KMS-11 (cell line): ENCODE measurements around the gene DNAJC5G.

ENCODE experiments used
- H2AFZ ChIP-seq: fragments of 200-600 bp; sonication (generic); 2 replicates; pipeline ENCODE4 v1.6.1; 2016; ENCODE audit warnings: antibody characterized with exemption, mixed run types, low read depth
- H3K27ac ChIP-seq: fragments of 200-600 bp; sonication (generic); 2 replicates; pipeline ENCODE4 v1.6.1; 2016; ENCODE audit warnings: mild to moderate bottlenecking, mixed run types
- H3K27me3 ChIP-seq: fragments of 200-600 bp; sonication (generic); 2 replicates; pipeline ENCODE4 v1.6.1; 2017; ENCODE audit warnings: mild to moderate bottlenecking, low read depth, mixed run types, moderate library complexity; ENCODE audit not compliant: insufficient read depth
- H3K36me3 ChIP-seq: fragments of 200-600 bp; sonication (generic); 2 replicates; pipeline ENCODE4 v1.6.1; 2017; ENCODE audit warnings: mild to moderate bottlenecking, mixed run types; ENCODE audit not compliant: insufficient read depth
- H3K4me1 ChIP-seq: fragments of 200-600 bp; sonication (generic); 2 replicates; pipeline ENCODE4 v1.6.1; 2016; ENCODE audit warnings: mild to moderate bottlenecking, low read depth, mixed run types; ENCODE audit not compliant: poor library complexity, severe bottlenecking
- H3K4me2 ChIP-seq: fragments of 200-600 bp; sonication (generic); 2 replicates; pipeline ENCODE4 v1.7.0; 2016; ENCODE audit warnings: mild to moderate bottlenecking, mixed run types
- H3K4me3 ChIP-seq: fragments of 200-600 bp; sonication (generic); IDR thresholded peaks from 2 replicates; pipeline ENCODE4 v1.6.1; 2017; ENCODE audit warnings: low read depth, low read length, mixed read lengths; ENCODE audit not compliant: insufficient read depth
- H3K79me2 ChIP-seq: fragments of 200-600 bp; sonication (generic); 2 replicates; pipeline ENCODE4 v1.6.1; 2016; ENCODE audit warnings: low read depth, mixed run types; ENCODE audit not compliant: insufficient read depth
- H3K9ac ChIP-seq: fragments of 200-600 bp; sonication (generic); 2 replicates; pipeline ENCODE4 v1.6.1; 2016; ENCODE audit warnings: mild to moderate bottlenecking, mixed run types
- H4K20me1 ChIP-seq: fragments of 200-600 bp; sonication (generic); 2 replicates; pipeline ENCODE4 v1.6.1; 2016; ENCODE audit warnings: mild to moderate bottlenecking, mixed run types; ENCODE audit not compliant: insufficient read depth
- TF ChIP-seq, protein P1 (sequence below): fragments of 200-600 bp; sonication (generic); conservative IDR thresholded peaks from 2 replicates; pipeline ENCODE4 v1.6.1; 2017; ENCODE audit warnings: low read depth, mild to moderate bottlenecking, antibody characterized with exemption, low read length, moderate library complexity, mixed read lengths

Gene DNAJC5G

DNA sequence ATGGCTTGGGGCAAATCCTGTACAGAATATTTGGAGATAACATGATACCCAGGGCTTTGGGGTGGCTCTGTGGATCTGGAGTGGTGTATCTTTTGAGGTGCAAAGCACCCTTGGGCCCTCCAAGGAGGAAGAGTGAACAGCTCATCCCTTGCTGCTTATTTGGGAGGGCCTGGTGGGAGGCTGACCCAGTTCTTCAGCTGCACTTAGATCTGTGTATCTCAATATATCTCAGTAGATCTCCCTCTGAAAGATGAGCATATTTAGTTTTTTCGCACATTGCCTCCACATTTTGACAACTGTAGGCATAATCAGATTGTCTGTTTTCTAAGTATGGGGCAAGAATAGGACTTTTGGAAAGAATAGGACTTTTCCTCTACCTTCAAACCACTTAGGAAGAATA, 9.8 kb downstream of the DNAJC5G start:
- Histone ChIP-seq H3K79me2 (no peaks in the 10 kb centered on the region), H3K27me3 (no peaks in the 10 kb centered on the region), H3K27ac (no peak overlapping the region), H4K20me1 (no peaks in the 10 kb centered on the region), H3K4me1 (peaks cover 2% of the 10 kb centered on the region), H3K4me3 (no peak overlapping the region), H3K36me3 (no peaks in the 10 kb centered on the region), H2AFZ (no peak overlapping the region), H3K4me2 (no peak overlapping the region), H3K9ac (no peak overlapping the region)
- TF ChIP-seq, protein P1, sequence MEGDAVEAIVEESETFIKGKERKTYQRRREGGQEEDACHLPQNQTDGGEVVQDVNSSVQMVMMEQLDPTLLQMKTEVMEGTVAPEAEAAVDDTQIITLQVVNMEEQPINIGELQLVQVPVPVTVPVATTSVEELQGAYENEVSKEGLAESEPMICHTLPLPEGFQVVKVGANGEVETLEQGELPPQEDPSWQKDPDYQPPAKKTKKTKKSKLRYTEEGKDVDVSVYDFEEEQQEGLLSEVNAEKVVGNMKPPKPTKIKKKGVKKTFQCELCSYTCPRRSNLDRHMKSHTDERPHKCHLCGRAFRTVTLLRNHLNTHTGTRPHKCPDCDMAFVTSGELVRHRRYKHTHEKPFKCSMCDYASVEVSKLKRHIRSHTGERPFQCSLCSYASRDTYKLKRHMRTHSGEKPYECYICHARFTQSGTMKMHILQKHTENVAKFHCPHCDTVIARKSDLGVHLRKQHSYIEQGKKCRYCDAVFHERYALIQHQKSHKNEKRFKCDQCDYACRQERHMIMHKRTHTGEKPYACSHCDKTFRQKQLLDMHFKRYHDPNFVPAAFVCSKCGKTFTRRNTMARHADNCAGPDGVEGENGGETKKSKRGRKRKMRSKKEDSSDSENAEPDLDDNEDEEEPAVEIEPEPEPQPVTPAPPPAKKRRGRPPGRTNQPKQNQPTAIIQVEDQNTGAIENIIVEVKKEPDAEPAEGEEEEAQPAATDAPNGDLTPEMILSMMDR = no peak

DNA sequence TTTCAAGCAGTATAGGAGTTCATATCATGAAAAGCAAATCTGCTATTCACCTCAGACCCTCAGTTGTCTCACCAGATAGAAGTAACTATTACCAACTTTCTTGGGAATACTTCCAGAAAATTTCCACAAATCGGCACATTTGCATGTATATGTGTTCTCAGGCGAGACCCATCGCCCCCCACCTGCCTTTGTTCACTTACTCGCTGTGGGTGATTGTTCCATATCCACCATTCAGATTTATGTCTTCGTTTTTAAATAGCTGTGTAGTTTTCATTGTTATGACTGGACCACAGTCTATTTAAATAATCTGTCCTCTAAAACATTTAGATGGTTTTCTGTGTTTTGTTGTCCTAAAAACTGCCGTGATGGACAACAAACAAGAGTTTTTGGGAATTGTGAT, 10.2 kb downstream of the DNAJC5G start:
- Histone ChIP-seq H4K20me1 (no peaks in the 10 kb centered on the region), H3K27ac (no peak overlapping the region), H3K9ac (no peak overlapping the region), H3K79me2 (no peaks in the 10 kb centered on the region), H3K4me3 (no peak overlapping the region), H3K36me3 (no peaks in the 10 kb centered on the region), H3K4me1 (no peaks in the 10 kb centered on the region), H2AFZ (no peak overlapping the region), H3K4me2 (no peak overlapping the region), H3K27me3 (no peaks in the 10 kb centered on the region)
- TF ChIP-seq, protein P1 = no peak

DNA sequence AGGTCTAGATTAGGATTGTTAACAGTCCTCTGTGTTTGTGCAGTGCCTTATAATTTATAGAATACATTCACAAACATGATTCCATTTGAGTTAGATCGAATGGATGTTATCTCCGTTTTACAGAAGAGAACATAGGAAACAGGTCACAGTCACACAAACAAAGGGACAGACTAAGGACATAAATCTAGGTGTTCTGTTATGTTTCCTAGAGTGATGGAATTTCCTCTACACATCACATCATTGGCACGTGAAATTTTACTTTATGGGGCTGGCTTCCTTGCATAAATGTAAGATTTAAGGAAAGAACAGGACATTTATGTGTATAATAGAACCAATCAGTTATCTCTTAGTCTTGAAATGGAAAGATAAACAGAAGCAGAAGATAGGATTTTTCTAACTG, 13.4 kb downstream of the DNAJC5G start:
- no peaks in the 10 kb centered on the region for H3K36me3 ChIP-seq
- H3K4me2 ChIP-seq = no peak overlapping the region
- no peaks in the 10 kb centered on the region for H3K27me3 ChIP-seq
- H3K4me1 ChIP-seq = no peaks in the 10 kb centered on the region
- H3K4me3 ChIP-seq = no peak overlapping the region
- H3K27ac ChIP-seq = no peak overlapping the region
- no peak overlapping the region for H3K9ac ChIP-seq
- H4K20me1 ChIP-seq = no peaks in the 10 kb centered on the region
- no peaks in the 10 kb centered on the region for H3K79me2 ChIP-seq
- H2AFZ ChIP-seq = no peak overlapping the region
- TF ChIP-seq, protein P1 = no peak

DNA sequence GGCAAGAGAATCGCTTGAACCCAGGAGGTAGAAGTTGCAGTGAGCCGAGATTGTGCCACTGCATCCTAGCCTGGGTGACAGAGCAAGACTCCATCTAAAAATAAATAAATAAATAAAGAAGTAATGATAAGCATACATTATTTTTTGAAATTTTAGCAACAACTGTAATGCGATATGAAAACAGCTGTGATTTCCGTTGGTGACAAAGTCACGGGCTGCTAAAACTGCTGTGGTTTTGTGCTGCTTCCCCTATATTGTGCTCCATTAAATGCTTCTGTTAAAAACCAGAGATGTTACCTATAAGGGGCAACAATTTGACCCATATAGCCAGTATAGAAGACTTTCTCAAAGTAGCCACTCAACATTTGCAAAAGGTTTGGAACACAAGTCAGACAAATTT, 15.3 kb downstream of the DNAJC5G start:
- Histone ChIP-seq H3K4me2 (no peak overlapping the region), H3K36me3 (no peaks in the 10 kb centered on the region), H3K9ac (no peak overlapping the region), H3K79me2 (no peaks in the 10 kb centered on the region), H3K27me3 (no peaks in the 10 kb centered on the region), H2AFZ (no peak overlapping the region), H4K20me1 (no peaks in the 10 kb centered on the region), H3K27ac (no peak overlapping the region), H3K4me3 (no peak overlapping the region), H3K4me1 (no peaks in the 10 kb centered on the region)
- TF ChIP-seq, protein P1 = no peak

DNA sequence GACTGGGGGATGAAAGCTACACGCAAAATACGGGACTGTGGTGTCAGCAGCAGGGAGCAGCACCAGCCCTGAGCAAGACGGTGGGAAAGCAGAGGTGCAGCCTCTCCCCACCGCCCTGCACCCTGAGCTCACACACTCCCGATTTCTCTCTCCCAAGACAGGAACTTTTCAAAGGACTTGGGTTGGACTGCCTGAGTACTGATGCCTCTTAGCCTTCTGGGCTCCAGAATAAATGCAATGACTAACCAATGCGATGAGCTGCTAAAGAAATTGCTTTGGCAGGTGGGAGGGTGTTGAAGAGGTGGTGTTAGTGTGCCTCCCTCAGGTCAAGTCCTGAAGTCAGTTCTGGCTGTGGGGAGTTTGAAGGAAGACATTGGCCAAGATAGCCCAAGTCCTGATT, 16.6 kb downstream of the DNAJC5G start:
- H3K27ac ChIP-seq = no peak overlapping the region
- no peaks in the 10 kb centered on the region for H3K4me1 ChIP-seq
- H2AFZ ChIP-seq = no peak overlapping the region
- no peak overlapping the region for H3K4me3 ChIP-seq
- no peak overlapping the region for H3K4me2 ChIP-seq
- H4K20me1 ChIP-seq = no peaks in the 10 kb centered on the region
- TF ChIP-seq, protein P1 = no peak
- H3K9ac ChIP-seq = no peak overlapping the region
- no peaks in the 10 kb centered on the region for H3K79me2 ChIP-seq
- H3K36me3 ChIP-seq = no peaks in the 10 kb centered on the region
- H3K27me3 ChIP-seq = no peaks in the 10 kb centered on the region
